ENCODE results near the gene DMC1. TPM values are rescaled to one million over a fixed set of nuclear protein-coding genes. Genes with fewer than 3 reads are reported as not detected.

The DMC1 gene
- total and polyA plus RNA-seq, 2 of the 13 experiments (the other 11 are each of a cell fraction or from before 2014, with no cell fraction given): 0.82 TPM; not detected in 1

GRCh38 chr22:38513063-38513462, 56.9 kb downstream of the DMC1 start:
- Histone ChIP-seq H4K20me1 (ENCODE audit: insufficient read depth, low read length) (no peaks in the 10 kb centered on the region), H3K9me3 (ENCODE audit: low read length) (no peaks in the 10 kb centered on the region), H3K27ac (ENCODE audit: extremely low read length, insufficient read depth, low read length) (no peak overlapping the region), H3K9ac (ENCODE audit: insufficient read depth, low read depth, low read length) (no peak overlapping the region), H3K27me3 (ENCODE audit: control insufficient read depth in 1 of 2, insufficient read depth in 2 of 2, low read length in 2 of 2) (no peaks in the 10 kb centered on the region; a peak in 1 of 5 replicates), H3K4me2 (ENCODE audit: low read depth, low read length) (no peak overlapping the region), H3K36me3 (replicated peaks in 1 of 2; ENCODE audit: control insufficient read depth in 1 of 2, insufficient read depth in 2 of 2, low read length in 2 of 2) (no peaks in the 10 kb centered on the region), H3K4me3 (replicated peaks in 1 of 3; ENCODE audit: insufficient read depth in 1 of 3, low read depth in 2 of 3, low read length in 3 of 3) (no peak overlapping the region), H2AFZ (ENCODE audit: low read length) (no peak overlapping the region), H3K4me1 (ENCODE audit: insufficient read depth, low read length) (peaks cover 14% of the 10 kb centered on the region), H3K79me2 (ENCODE audit: insufficient read depth, low read length) (no peaks in the 10 kb centered on the region)
- ATAC-seq: peak; percentile 99
- DNase-seq (ENCODE audit: low spot score): peak; percentile 42
- WGBS (ENCODE audit: low lambda C conversion rate): 0% methylated on average over 1 of the region's 1 CpG
- in situ Hi-C loops (cut with HindIII; ENCODE audit: extremely low pct_ligation_motif_present, low pct_unique_long_range_greater_than_20kb): loop anchor here (10.0 kb wide), 1 partner anchor 458 kb away; the partner anchor contains the start of gene PICK1
- peak; percentile 72 for FAIRE-seq
- POLR2A ChIA-PET: no interaction called here
- intact Hi-C loops (cut with micrococcal nuclease; ENCODE audit: unreplicated experiment): loop anchor here (5.0 kb wide), 1 partner anchor 461 kb away; no protein-coding TSS in a partner anchor
- BruUV-seq (replicated peaks): no TSS peak
- CTCF ChIA-PET (ENCODE audit: low intra/inter-chr PET ratio, low total read pairs): interaction anchor here (1.0 kb wide), 2 partner anchors 101 to 461 kb away, joined by 3 to 4 read pairs; no protein-coding TSS in a partner anchor
- TF ChIP-seq NAIF1 (CRISPR knock-in tag; IDR thresholded peaks at IDR 0.05; ENCODE audit: borderline replicate concordance): peak; percentile 93
- TF ChIP-seq KDM2A (CRISPR knock-in tag; IDR thresholded peaks at IDR 0.05; ENCODE audit: borderline replicate concordance, low read depth): peak; percentile 40; the same call in 1 of the 2 replicates
- 0 out of 2 replicates have a peak, but pooled peaks have one; percentile 20 for TF ChIP-seq GATAD1 (CRISPR knock-in tag; IDR thresholded peaks at IDR 0.05)
- TF ChIP-seq HDAC2 (CRISPR knock-in tag; IDR thresholded peaks at IDR 0.05): 0 out of 2 replicates have a peak, but pooled peaks have one; percentile 16
- TF ChIP-seq CTCF (CRISPR knock-in tag; IDR thresholded peaks at IDR 0.05): peak; percentile 84
- TF ChIP-seq GABPB1 (CRISPR knock-in tag; IDR thresholded peaks at IDR 0.05): peak; percentile 35; the same call in 1 of the 2 replicates
- no peak for TF ChIP-seq GLMP (CRISPR knock-in tag; IDR thresholded peaks at IDR 0.05; ENCODE audit: borderline replicate concordance)
- TF ChIP-seq SMC3 (IDR thresholded peaks at IDR 0.05; ENCODE audit: low read length): peak; percentile 63
- no peak for TF ChIP-seq NR2F6 (IDR thresholded peaks at IDR 0.05)
- TF ChIP-seq NR2F6 (CRISPR knock-in tag; IDR thresholded peaks at IDR 0.05): peak; percentile 17; the same call in 1 of the 2 replicates
- no peak for TF ChIP-seq AHDC1 (CRISPR knock-in tag; IDR thresholded peaks at IDR 0.05; ENCODE audit: borderline replicate concordance)
- no peak for TF ChIP-seq MED1 (CRISPR knock-in tag; IDR thresholded peaks at IDR 0.05)
- 0 out of 2 replicates have a peak, but pooled peaks have one; percentile 39 for TF ChIP-seq ZBTB25 (CRISPR knock-in tag; IDR thresholded peaks at IDR 0.05)
